Measurements from ENCODE around the gene GPR37L1. TPM values are rescaled to one million over a fixed set of nuclear protein-coding genes. Genes with fewer than 3 reads are reported as not detected.

GPR37L1 gene
- total and polyA plus RNA-seq, 2 of the 4 experiments (the other 2 are of a cell fraction) = 0.02 TPM; not detected in 1

DNA sequence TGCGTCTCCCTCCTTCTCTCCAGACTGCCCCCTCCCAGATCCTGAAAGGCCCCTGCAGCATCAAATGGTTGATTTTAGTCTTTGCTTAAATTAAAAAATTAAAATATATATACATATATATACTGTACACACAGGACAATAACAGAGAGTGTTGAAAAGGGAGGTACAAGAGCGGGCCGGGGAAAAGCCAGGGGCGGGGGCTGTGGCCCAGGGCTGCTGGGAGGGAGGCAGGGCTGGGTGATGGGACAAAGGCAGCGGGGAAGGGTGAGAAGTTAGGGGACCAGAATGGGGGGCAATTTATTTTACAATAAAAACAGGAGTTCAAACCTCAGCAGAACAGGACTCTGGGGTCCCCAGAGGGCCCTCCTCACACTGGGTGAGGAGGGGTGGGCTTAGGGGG is 11.3 kb downstream of the GPR37L1 start:
- H2BK15ac ChIP-seq (ENCODE audit: low read depth, low read length) = no peak overlapping the region
- no peak overlapping the region for H3K14ac ChIP-seq (replicated peaks; ENCODE audit: low read depth, low read length)
- in situ Hi-C loops (cut with MboI; ENCODE audit: low sequenced_read_pairs) = loop anchor here (25.0 kb wide), 1 partner anchor 597 kb away; the partner anchor contains the start of gene NAV1
- DNase-seq (no peak), ATAC-seq (ENCODE audit: low read depth) (no peak)
- no peak overlapping the region for H3K56ac ChIP-seq (ENCODE audit: extremely low read depth, insufficient read depth, low read length)
- H3K9me1 ChIP-seq (ENCODE audit: insufficient read depth, low read length) = 0 out of 2 replicates have a peak, but pooled peaks cover 5% of the 10 kb centered on the region
- no peak overlapping the region for H3K27ac ChIP-seq (ENCODE audit: insufficient read depth, low read length)
- no peak overlapping the region for H4K8ac ChIP-seq (ENCODE audit: low read depth in 2 of 2, low read length in 2 of 2)
- no peak overlapping the region for H2AK5ac ChIP-seq (ENCODE audit: low read depth, low read length)
- no peak overlapping the region for H3K4me3 ChIP-seq (ENCODE audit: insufficient read depth, low read depth, low read length)
- POLR2A ChIA-PET (ENCODE audit: unreplicated experiment) = no interaction called here
- no peak overlapping the region for H3K18ac ChIP-seq (ENCODE audit: low read depth, low read length)
- no peak overlapping the region for H2AFZ ChIP-seq (replicated peaks; ENCODE audit: low read length, poor library complexity)
- no peak overlapping the region for H3K9ac ChIP-seq (ENCODE audit: low read depth, low read length)
- H3K36me3 ChIP-seq (ENCODE audit: control insufficient read depth, insufficient read depth, low read length) = peaks cover 43% of the 10 kb centered on the region
- H3K27me3 ChIP-seq (ENCODE audit: control insufficient read depth, insufficient read depth, low read length) = no peaks in the 10 kb centered on the region
- no peak overlapping the region for H2BK20ac ChIP-seq (ENCODE audit: low read depth, low read length)
- no peak overlapping the region for H3K23ac ChIP-seq (ENCODE audit: low read depth, low read length)
- H3K4me2 ChIP-seq (ENCODE audit: low read depth, low read length) = no peak overlapping the region
- H4K91ac ChIP-seq (ENCODE audit: insufficient read depth, low read depth, low read length) = no peak overlapping the region
- intact Hi-C loops (cut with micrococcal nuclease) = no loop called here
- TSS peak; percentile 72 for BruUV-seq (replicated peaks)
- dilution Hi-C loops (cut with HindIII; ENCODE audit: low sequenced_read_pairs, unreplicated experiment) = no loop called here
- no peak overlapping the region for H2BK5ac ChIP-seq (ENCODE audit: low read depth, low read length, poor library complexity, severe bottlenecking)
- H3K79me1 ChIP-seq (ENCODE audit: low read depth in 1 of 2, low read length in 2 of 2) = peaks cover 9 to 24% of the 10 kb centered on the region in 2 experiments; a peak in 3 of 4 replicates
- H3K4me1 ChIP-seq (ENCODE audit: control insufficient read depth, insufficient read depth, low read length) = 0 out of 2 replicates have a peak, but pooled peaks cover 1% of the 10 kb centered on the region
- H2AK9ac ChIP-seq (replicated peaks; ENCODE audit: low read depth, low read length, poor library complexity) = no peak overlapping the region
- H2BK120ac ChIP-seq (ENCODE audit: low read depth, low read length) = no peak overlapping the region
- CTCF ChIA-PET = interaction anchor here (1.5 kb wide), 1 partner anchor 21 kb away, joined by 4 read pairs; no protein-coding TSS in a partner anchor
- WGBS, 2 experiments (ENCODE audit: extremely low coverage in 2 of 2, insufficient read length in 1 of 2) = no CpG with 5 or more reads among the region's 5 CpGs
- no peak overlapping the region for H3K4ac ChIP-seq (ENCODE audit: low read depth, low read length)
- no peak overlapping the region for H4K5ac ChIP-seq (ENCODE audit: low read depth, low read length)
- H4K20me1 ChIP-seq (ENCODE audit: insufficient read depth, low read length) = peaks cover 42% of the 10 kb centered on the region
- no peaks in the 10 kb centered on the region for H3K9me3 ChIP-seq (ENCODE audit: control insufficient read depth, insufficient read depth, low read length)
- TF ChIP-seq RAD21 (IDR thresholded peaks at IDR 0.05; ENCODE audit: low read length) (no peak), NFE2L2 (IDR thresholded peaks at IDR 0.05; ENCODE audit: low read depth, low read length) (no peak), MAFK (IDR thresholded peaks at IDR 0.05; ENCODE audit: low read depth, low read length) (no peak), MXI1 (IDR thresholded peaks at IDR 0.05; ENCODE audit: borderline replicate concordance, low read depth, low read length) (no peak), RFX5 (IDR thresholded peaks at IDR 0.05; ENCODE audit: low read depth, low read length) (no peak), SMC3 (IDR thresholded peaks at IDR 0.05; ENCODE audit: low read depth, low read length) (no peak), RCOR1 (IDR thresholded peaks at IDR 0.05; ENCODE audit: insufficient replicate concordance, low read length) (no peak), CEBPB (IDR thresholded peaks at IDR 0.05; ENCODE audit: low read depth, low read length) (no peak), POLR2A (IDR thresholded peaks at IDR 0.05; ENCODE audit: low read depth, low read length) (no peak), MAZ (IDR thresholded peaks at IDR 0.05; ENCODE audit: borderline replicate concordance, low read depth, low read length) (no peak), CHD1 (IDR thresholded peaks at IDR 0.05; ENCODE audit: low read depth, low read length) (no peak), FOS (IDR thresholded peaks at IDR 0.05; ENCODE audit: low read depth, low read length) (no peak), BHLHE40 (IDR thresholded peaks at IDR 0.05; ENCODE audit: low read depth, low read length) (no peak)
- TF ChIP-seq, protein P1, sequence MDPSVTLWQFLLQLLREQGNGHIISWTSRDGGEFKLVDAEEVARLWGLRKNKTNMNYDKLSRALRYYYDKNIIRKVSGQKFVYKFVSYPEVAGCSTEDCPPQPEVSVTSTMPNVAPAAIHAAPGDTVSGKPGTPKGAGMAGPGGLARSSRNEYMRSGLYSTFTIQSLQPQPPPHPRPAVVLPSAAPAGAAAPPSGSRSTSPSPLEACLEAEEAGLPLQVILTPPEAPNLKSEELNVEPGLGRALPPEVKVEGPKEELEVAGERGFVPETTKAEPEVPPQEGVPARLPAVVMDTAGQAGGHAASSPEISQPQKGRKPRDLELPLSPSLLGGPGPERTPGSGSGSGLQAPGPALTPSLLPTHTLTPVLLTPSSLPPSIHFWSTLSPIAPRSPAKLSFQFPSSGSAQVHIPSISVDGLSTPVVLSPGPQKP (IDR thresholded peaks at IDR 0.05; ENCODE audit: borderline replicate concordance, low read depth, low read length) = no peak
- TF ChIP-seq, protein P2, sequence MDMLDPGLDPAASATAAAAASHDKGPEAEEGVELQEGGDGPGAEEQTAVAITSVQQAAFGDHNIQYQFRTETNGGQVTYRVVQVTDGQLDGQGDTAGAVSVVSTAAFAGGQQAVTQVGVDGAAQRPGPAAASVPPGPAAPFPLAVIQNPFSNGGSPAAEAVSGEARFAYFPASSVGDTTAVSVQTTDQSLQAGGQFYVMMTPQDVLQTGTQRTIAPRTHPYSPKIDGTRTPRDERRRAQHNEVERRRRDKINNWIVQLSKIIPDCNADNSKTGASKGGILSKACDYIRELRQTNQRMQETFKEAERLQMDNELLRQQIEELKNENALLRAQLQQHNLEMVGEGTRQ (IDR thresholded peaks at IDR 0.05; ENCODE audit: low read depth, low read length) = no peak
- TF ChIP-seq, protein P3, sequence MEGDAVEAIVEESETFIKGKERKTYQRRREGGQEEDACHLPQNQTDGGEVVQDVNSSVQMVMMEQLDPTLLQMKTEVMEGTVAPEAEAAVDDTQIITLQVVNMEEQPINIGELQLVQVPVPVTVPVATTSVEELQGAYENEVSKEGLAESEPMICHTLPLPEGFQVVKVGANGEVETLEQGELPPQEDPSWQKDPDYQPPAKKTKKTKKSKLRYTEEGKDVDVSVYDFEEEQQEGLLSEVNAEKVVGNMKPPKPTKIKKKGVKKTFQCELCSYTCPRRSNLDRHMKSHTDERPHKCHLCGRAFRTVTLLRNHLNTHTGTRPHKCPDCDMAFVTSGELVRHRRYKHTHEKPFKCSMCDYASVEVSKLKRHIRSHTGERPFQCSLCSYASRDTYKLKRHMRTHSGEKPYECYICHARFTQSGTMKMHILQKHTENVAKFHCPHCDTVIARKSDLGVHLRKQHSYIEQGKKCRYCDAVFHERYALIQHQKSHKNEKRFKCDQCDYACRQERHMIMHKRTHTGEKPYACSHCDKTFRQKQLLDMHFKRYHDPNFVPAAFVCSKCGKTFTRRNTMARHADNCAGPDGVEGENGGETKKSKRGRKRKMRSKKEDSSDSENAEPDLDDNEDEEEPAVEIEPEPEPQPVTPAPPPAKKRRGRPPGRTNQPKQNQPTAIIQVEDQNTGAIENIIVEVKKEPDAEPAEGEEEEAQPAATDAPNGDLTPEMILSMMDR (conservative IDR thresholded peaks at IDR 0.05; ENCODE audit: low read depth, low read length) = no peak

All from IMR-90 (cell line).